GM18519 (cell line): Measurements from ENCODE around the gene ASS1.

Experiments used
- ATAC-seq: cut with Tn5 transposase; IDR thresholded peaks from one replicate; pipeline ENCODE4 v1.9.1; 2021; ENCODE audit warnings: mild to moderate bottlenecking, moderate library complexity; ENCODE audit not compliant: unreplicated experiment, low FRiP score

Gene ASS1

GRCh38 chr9:130470269-130470668 lies 25.5 kb downstream of the ASS1 start:
- ATAC-seq, result no peak

GRCh38 chr9:130470950-130471349 lies 26.2 kb downstream of the ASS1 start:
- no peak for ATAC-seq

- no peak for ATAC-seq
Observed at GRCh38 chr9:130471411-130472183, 26.8 kb downstream of the ASS1 start.

- no peak for ATAC-seq
Observed at GRCh38 chr9:130472184-130472705, 27.5 kb downstream of the ASS1 start.

- ATAC-seq, result no peak
Observed at GRCh38 chr9:130473009-130473408, 28.2 kb downstream of the ASS1 start.

GRCh38 chr9:130473566-130473965 lies 28.8 kb downstream of the ASS1 start:
- ATAC-seq, result no peak

- ATAC-seq, result no peak
Observed at GRCh38 chr9:130474106-130474505, 29.3 kb downstream of the ASS1 start.

- ATAC-seq, result no peak
Observed at GRCh38 chr9:130476151-130476730, 31.5 kb downstream of the ASS1 start.

GRCh38 chr9:130477564-130477963 lies 32.8 kb downstream of the ASS1 start:
- ATAC-seq, result no peak

- ATAC-seq, result no peak
Observed at GRCh38 chr9:130478152-130478551, 33.4 kb downstream of the ASS1 start.

GRCh38 chr9:130478736-130479575 lies 34.2 kb downstream of the ASS1 start:
- ATAC-seq, result no peak

GRCh38 chr9:130479587-130479986 lies 34.8 kb downstream of the ASS1 start:
- ATAC-seq, result no peak

- ATAC-seq, result no peak
Observed at GRCh38 chr9:130480673-130481072, 35.9 kb downstream of the ASS1 start.

GRCh38 chr9:130482463-130482862 lies 37.7 kb downstream of the ASS1 start:
- no peak for ATAC-seq

GRCh38 chr9:130483371-130483971 lies 38.7 kb downstream of the ASS1 start:
- ATAC-seq, result no peak

- ATAC-seq, result no peak
Observed at GRCh38 chr9:130484362-130485072, 39.8 kb downstream of the ASS1 start.

- no peak for ATAC-seq
Observed at GRCh38 chr9:130486103-130486502, 41.3 kb downstream of the ASS1 start.

- no peak for ATAC-seq
Observed at GRCh38 chr9:130487500-130487899, 42.7 kb downstream of the ASS1 start.

GRCh38 chr9:130488621-130489330 lies 44.0 kb downstream of the ASS1 start:
- ATAC-seq, result no peak
